Measurements from ENCODE around the gene GIMD1.

GIMD1 gene

DNA sequence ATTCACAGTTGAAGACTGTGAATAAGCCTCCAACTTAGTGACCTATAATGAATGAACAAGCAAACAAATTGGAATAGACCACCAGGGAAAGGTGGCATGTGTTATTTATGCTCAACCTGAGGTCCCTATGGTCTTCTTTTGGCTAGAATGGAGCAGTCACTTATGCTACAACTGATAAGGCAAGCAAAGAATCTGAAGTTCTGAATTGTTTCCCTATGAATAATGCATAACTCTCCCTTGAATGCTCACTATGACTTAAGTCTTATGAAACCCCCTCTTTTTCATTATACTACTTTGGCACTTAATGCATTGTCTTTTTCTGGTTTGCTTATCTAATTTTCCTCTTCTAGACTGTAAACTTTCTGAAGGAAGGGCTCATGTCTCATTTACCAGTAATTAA lies 2.6 kb downstream of the GIMD1 start:
- no peak for DNase-seq
- TF ChIP-seq POLR2A (IDR thresholded peaks at IDR 0.05; ENCODE audit: low read length): no peak
- TF ChIP-seq GATA1 (IDR thresholded peaks at IDR 0.05; ENCODE audit: low read depth, low read length): no peak

DNA sequence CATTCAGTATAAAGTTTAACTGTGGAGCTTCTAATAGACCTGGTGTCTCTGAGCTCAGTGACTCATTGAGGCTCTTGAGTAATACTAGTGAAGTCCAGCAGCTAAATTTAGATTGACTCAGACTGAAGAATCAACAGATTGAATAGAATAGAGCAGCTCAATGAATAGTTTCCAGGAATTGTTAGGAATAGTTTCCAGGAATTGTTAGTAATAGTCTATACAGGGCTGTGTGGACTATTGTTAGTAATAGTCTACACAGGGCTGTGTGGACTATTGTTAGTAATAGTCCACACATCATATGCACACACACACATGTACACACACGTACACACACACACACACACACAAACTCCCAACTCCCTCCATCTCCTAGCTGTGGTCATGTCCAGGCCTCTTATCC lies 3.0 kb downstream of the GIMD1 start:
- TF ChIP-seq GATA1 (IDR thresholded peaks at IDR 0.05; ENCODE audit: low read depth, low read length) (no peak), POLR2A (IDR thresholded peaks at IDR 0.05; ENCODE audit: low read length) (no peak)

DNA sequence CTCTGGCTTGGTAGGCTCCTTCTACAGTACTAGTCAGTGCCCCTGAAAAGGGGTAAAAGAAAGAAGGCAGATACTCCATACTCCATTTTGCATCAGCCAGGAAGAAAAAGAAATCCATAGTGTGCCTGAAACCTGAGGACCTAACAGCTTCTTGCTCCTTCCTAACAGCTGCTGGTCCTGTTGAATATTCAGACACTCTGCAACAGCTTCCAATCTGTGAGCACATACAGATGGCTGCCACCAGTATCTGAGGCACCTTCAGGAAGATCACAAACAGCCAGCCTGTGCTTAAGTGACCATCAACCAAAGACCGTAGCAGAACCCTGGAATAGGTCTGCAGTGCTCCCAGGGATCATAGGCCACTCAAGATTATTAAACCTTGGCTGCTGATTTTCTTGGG lies 4.3 kb downstream of the GIMD1 start:
- TF ChIP-seq POLR2A (IDR thresholded peaks at IDR 0.05; ENCODE audit: low read length) (no peak), GATA1 (IDR thresholded peaks at IDR 0.05; ENCODE audit: low read depth, low read length) (no peak)
- DNase-seq: no peak

More for the DNA sequence above, 3.0 kb downstream of the GIMD1 start:
- DNase-seq: no peak

DNA sequence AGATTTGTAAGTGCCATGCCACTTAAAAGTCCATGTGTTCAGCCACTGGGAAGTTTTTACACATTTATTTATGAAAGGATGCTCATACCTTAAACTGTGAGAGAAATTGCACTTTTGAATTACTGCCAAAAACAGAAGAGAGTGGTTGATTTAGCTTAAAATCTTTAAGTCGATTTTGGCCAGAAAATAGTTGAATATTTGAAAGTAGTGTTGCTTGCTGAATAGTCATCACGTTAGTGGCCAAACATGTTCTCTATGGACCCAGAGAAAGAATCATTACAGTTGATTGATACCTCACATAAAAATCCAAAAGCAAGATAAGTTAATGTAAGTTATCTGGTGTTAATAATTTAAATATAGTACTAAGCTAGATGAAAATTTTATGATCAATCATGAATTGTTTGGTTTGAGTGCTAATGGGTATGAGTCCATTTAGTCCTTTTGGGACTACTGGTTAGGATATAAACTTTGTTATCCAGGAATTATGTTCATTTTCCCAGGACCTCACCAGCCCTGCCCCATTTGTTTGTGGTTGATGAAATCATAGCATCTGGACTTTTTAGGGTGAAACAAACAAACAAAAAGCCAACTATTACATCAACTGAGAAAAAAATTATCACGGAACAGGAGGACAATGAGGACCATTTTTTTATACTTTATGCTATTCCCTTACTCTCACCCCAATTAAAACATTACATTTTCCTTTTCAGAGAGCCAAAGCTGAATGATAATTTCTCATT lies 6.3 kb downstream of the GIMD1 start:
- DNase-seq: no peak
- TF ChIP-seq GATA1 (IDR thresholded peaks at IDR 0.05; ENCODE audit: low read depth, low read length): no peak
- no peak for TF ChIP-seq POLR2A (IDR thresholded peaks at IDR 0.05; ENCODE audit: low read length)

DNA sequence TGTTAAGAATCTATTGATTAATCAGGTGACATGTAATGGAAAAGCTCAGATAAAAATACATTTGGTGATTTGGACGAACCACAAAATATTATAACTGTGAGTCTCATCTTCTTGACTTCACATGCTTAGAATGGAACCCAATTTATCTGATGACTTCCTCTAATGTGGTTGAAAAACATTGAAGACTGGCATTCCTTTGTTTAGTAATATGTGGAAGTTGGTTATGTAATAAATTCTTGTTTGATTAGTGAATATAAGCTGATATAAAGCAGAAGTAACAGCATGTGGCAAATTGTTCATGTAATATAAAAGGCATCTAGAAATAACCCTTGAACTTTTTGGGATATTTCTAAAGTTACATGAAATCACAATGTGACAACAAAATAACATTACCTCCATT lies 9.7 kb downstream of the GIMD1 start:
- TF ChIP-seq GATA1 (IDR thresholded peaks at IDR 0.05; ENCODE audit: low read depth, low read length) (no peak), POLR2A (IDR thresholded peaks at IDR 0.05; ENCODE audit: low read length) (no peak)
- DNase-seq: no peak

DNA sequence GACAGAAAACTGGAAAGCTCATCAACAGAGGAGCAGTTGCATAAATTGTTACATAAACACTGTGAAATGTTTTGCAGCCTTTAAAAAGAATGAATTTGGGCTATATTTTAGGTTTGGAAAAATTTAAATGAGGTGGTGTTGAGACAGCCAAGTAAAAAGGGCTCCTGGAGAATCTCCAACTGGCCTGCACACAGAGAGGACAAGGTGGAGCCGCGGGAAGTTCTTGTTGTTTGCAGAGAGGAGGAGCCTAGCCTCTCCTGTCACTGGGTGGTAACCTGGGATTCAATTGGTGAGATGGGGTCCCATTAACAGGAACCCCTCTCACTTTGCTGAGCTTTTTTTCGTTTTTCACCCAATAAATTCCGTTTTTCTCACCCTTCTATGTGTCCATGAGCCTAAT lies 13.4 kb downstream of the GIMD1 start:
- no peak for DNase-seq
- TF ChIP-seq POLR2A (IDR thresholded peaks at IDR 0.05; ENCODE audit: low read length) (no peak), GATA1 (IDR thresholded peaks at IDR 0.05; ENCODE audit: low read depth, low read length) (no peak)

DNA sequence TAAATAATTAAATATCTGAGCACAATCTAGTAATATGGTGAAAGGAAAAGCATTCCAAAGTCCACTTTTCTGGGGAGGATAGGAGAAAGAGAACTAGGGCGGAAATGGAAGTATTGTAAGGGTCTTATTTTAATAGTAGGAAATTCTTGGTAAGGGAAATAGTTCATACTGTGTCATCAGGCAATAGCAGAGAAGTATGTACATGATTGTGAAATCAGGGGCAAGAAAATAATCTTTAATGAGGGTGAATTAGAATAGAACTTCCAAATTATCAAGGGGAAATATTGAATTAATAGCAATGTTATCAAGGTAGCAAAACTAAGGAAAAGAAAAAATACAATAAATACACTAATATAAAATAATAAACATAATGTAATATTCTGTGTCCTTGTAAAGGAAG lies 14.8 kb downstream of the GIMD1 start:
- TF ChIP-seq POLR2A (IDR thresholded peaks at IDR 0.05; ENCODE audit: low read length) (no peak), GATA1 (IDR thresholded peaks at IDR 0.05; ENCODE audit: low read depth, low read length) (no peak)
- DNase-seq: no peak

DNA sequence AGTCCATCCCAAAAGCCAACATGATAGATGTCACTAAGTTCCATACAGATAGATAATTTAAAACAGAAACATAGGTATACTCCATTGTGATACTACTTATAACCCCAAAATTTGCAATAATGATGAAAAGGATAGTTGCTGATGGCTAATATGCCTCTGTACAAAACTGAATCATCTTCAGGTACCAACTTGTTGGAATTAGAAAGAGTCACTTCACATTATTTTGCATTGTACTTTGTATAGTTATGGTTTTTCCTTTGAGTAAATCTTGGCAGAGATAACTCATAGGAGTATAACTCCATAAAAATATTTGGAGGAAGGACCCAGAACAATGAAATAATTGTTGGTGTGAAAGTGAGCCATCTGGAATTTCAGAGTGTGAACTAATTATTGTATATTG lies 17.6 kb downstream of the GIMD1 start:
- DNase-seq: no peak
- TF ChIP-seq GATA1 (IDR thresholded peaks at IDR 0.05; ENCODE audit: low read depth, low read length) (no peak), POLR2A (IDR thresholded peaks at IDR 0.05; ENCODE audit: low read length) (no peak)

DNA sequence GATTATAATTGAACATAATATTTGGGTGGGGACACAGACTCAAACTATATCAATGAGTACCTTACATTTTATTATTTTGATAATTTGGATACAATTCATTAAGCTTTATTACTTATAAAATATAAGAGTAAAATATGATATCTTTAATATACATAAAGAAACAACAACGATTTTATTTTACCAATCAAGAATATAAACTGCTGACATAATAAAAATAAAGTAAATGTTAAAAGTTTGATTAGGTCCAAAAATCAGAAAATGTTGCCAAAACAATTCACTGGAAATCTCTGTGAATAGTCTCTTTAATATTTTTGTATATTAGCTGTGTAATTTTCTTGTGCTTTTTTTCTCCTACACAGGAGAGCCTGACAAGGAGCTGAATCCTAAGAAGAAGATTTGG lies 21.4 kb downstream of the GIMD1 start:
- TF ChIP-seq GATA1 (IDR thresholded peaks at IDR 0.05; ENCODE audit: low read depth, low read length) (no peak), POLR2A (IDR thresholded peaks at IDR 0.05; ENCODE audit: low read length) (no peak)

DNA sequence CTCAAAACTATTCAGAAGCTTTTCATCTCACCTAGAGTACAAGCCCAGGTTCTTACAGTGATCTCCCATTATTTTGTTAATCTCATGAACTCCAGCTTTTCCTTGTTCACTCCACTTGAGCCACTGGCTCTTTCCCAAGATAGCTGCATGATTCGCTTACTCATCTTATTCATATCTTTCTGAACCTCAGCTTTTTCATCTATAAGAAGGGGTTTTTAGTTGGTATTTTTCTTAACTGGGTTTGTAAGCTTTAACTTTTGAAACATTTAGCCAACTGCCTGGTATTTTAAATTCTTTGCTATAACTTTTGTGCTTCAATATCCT lies 24.0 kb downstream of the GIMD1 start:
- no peak for TF ChIP-seq POLR2A (IDR thresholded peaks at IDR 0.05; ENCODE audit: low read length)
- TF ChIP-seq GATA1 (IDR thresholded peaks at IDR 0.05; ENCODE audit: low read depth, low read length): no peak
- no peak for DNase-seq

More for the DNA sequence above, 21.4 kb downstream of the GIMD1 start:
- no peak for DNase-seq

DNA sequence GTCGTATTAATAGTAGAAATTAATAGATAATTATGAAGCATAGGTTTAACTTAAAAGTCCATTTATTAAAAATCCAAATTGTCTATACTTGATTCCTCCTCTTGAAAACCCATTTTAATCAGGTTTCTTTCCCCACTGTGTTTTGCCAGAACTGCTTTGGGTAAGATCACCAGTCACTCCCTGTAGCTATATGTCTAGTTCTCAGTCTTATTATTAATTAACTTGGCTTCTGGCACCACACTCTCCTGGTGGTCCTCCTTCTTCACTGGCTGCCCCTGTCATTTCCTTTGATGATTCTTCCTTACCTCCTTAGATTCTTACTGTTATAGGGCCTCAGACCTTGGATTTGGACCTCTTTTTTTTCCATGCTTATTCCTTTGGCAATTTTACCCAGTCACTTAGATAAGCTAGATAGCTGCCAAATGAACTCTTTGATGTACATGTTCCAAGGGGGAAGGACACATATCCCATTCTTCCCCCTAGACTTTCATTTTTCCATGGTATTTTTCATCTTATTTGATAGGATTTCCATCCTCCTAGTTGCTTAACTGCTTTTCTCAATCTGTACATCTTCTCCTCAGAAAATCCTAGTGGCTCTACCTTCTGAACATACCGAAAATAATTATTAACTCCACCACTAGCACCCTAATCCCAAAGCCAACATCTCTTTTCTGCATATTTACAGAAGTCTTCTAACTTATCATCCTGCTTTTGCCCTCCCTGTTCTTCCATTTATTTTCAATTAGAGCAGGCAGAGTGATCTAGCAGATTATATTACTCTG lies 24.5 kb downstream of the GIMD1 start:
- TF ChIP-seq POLR2A (IDR thresholded peaks at IDR 0.05; ENCODE audit: low read length): no peak
- TF ChIP-seq GATA1 (IDR thresholded peaks at IDR 0.05; ENCODE audit: low read depth, low read length): no peak
- no peak for DNase-seq

DNA sequence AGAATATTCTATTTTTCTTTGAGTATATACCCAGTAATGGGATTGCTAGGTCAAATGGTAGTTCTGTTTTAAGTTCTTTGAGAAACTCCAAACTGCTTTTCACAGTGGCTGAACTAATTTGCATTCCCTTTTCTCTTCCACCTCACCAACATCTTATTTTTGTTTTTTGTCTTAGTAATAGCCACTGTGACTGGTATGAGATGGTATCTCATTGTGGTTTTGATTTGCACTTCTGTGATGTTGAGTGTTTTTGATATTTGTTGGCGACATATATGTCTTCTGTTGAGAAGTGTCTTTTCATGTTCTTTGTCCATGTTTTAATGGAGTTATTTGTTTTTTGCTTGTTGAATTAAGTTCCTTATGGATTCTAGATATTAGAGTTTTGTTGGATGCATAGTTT lies 27.8 kb downstream of the GIMD1 start:
- TF ChIP-seq POLR2A (IDR thresholded peaks at IDR 0.05; ENCODE audit: low read length): no peak
- no peak for TF ChIP-seq GATA1 (IDR thresholded peaks at IDR 0.05; ENCODE audit: low read depth, low read length)
- DNase-seq: no peak

DNA sequence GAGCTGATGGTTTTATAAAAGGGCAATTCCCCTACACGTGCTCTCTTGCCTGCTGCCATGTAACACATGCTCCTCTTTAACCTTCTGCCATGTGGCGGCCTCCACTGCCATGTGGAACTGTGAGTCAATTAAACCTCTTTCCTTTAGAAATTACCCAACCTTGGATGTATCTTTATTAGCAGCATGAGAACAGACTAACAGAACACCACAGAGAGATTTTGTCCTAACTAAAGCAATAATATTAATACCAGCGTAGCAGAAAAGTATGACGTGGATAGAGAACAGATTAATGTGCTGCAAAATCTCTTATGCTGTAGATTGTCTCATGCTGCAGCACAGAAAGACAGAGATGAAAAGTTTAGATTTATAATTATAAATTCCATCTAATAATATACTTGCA lies 29.1 kb downstream of the GIMD1 start:
- TF ChIP-seq GATA1 (IDR thresholded peaks at IDR 0.05; ENCODE audit: low read depth, low read length): no peak
- no peak for TF ChIP-seq POLR2A (IDR thresholded peaks at IDR 0.05; ENCODE audit: low read length)

DNA sequence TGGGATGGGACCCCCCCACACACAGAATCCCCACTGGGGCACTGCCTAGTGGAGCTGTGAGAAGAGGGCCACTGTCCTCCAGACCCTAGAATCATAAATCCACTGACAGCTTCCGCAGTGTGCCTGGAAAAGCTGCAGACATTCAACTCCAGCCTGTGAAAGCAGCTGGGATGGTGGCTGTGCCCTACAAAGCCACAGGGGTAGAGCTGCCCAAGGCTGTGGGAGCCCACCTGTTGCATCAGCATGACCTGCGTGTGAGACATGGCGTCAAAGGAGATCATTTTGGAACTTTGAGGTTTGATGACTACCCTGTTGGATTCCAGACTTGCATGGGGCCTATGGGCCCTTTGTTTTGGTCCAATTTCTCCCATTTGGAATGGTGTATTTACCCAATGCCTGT lies 29.9 kb downstream of the GIMD1 start:
- no peak for DNase-seq
- TF ChIP-seq POLR2A (IDR thresholded peaks at IDR 0.05; ENCODE audit: low read length): no peak
- no peak for TF ChIP-seq GATA1 (IDR thresholded peaks at IDR 0.05; ENCODE audit: low read depth, low read length)

More for the DNA sequence above, 29.1 kb downstream of the GIMD1 start:
- DNase-seq: no peak

DNA sequence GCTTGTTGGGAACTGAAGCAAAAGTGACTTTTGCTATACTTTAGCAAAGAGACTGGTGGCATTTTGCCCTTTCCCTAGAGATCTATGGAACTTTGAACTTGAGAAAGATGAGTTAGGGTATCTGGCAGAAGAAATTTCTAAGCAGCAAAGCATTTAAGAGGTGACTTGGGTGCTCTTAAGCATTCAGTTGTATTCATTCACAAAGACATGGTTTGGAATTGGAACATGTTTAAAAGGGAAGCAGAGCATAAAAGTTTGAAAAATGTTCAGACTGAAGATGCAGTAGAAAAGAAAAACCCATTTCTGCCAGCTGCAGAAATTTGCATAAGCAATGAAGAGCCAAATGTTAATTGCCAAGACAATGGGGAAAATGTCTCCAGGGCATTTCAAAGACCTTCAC lies 30.7 kb downstream of the GIMD1 start:
- no peak for DNase-seq
- TF ChIP-seq POLR2A (IDR thresholded peaks at IDR 0.05; ENCODE audit: low read length): no peak
- no peak for TF ChIP-seq GATA1 (IDR thresholded peaks at IDR 0.05; ENCODE audit: low read depth, low read length)

Data from erythroblast (primary cell).